SU-DHL-6 (cell line): ENCODE results near the gene CYTH1.

ENCODE experiments used
- H2AFZ ChIP-seq: fragments of 200-600 bp; sonication (generic); 2 replicates; pipeline ENCODE4 v1.6.1; 2014; ENCODE audit warnings: low read depth, mild to moderate bottlenecking, moderate library complexity, mixed read lengths, antibody characterized with exemption, low read length; ENCODE audit not compliant: severe bottlenecking
- H3F3A ChIP-seq: fragments of 200-600 bp; shearing (Covaris generic); 2 replicates; pipeline ENCODE4 v1.6.0; 2016; ENCODE audit warnings: antibody characterized with exemption, mild to moderate bottlenecking; ENCODE audit not compliant: insufficient read depth
- H3K27ac ChIP-seq: fragments of 200-600 bp; sonication (generic); 2 replicates; pipeline ENCODE4 v1.5.1; 2016; ENCODE audit warnings: low read depth, mild to moderate bottlenecking, low read length, moderate library complexity, mixed read lengths
- H3K27me3 ChIP-seq: fragments of 200-600 bp; sonication (generic), shearing (Covaris generic); 2 replicates; pipeline ENCODE4 v1.6.0; 2014; ENCODE audit warnings: mild to moderate bottlenecking, low read length
- H3K36me3 ChIP-seq: fragments of 200-600 bp; sonication (generic); 2 replicates; pipeline ENCODE4 v1.6.1; 2014; ENCODE audit warnings: mild to moderate bottlenecking, low read length, mixed read lengths
- H3K4me2 ChIP-seq: fragments of 300-600, 200-600 bp; shearing (Covaris generic), sonication (generic); 2 replicates; pipeline ENCODE4 v1.6.0; 2014; ENCODE audit warnings: low read length, low read depth, mild to moderate bottlenecking; ENCODE audit not compliant: poor library complexity, severe bottlenecking
- H3K4me3 ChIP-seq: fragments of 200-600 bp; sonication (generic); 2 replicates; pipeline ENCODE4 v1.5.1; 2014; ENCODE audit warnings: antibody characterized with exemption, low read length, mild to moderate bottlenecking, mixed read lengths; ENCODE audit not compliant: insufficient read depth, poor library complexity, severe bottlenecking
- H3K79me2 ChIP-seq: fragments of 200-600 bp; sonication (generic); 2 replicates; pipeline ENCODE4 v1.6.1; 2014; ENCODE audit warnings: mild to moderate bottlenecking, low read length, moderate library complexity; ENCODE audit not compliant: insufficient read depth
- H3K9ac ChIP-seq: fragments of 200-600 bp; sonication (generic); 2 replicates; pipeline ENCODE4 v1.7.0; 2014; ENCODE audit warnings: mild to moderate bottlenecking, low read length
- H3K9me2 ChIP-seq: fragments of 200-600 bp; sonication (generic); replicated peaks from 2 replicates; pipeline ENCODE4 v1.6.1; 2014; ENCODE audit warnings: low read length; ENCODE audit not compliant: insufficient read depth
- H3K9me3 ChIP-seq: fragments of 200-600 bp; sonication (generic); 2 replicates; pipeline ENCODE4 v1.6.1; 2014; ENCODE audit warnings: low read length, mixed read lengths; ENCODE audit not compliant: insufficient read depth
- H4K20me1 ChIP-seq: fragments of 200-600 bp; sonication (generic); 2 replicates; pipeline ENCODE4 v1.6.1; 2014; ENCODE audit warnings: low read depth, mild to moderate bottlenecking, antibody characterized with exemption, low read length, moderate library complexity, mixed read lengths
- EZH2phosphoT487 ChIP-seq: fragments of 200-600 bp; sonication (generic), shearing (Covaris generic); conservative IDR thresholded peaks from 2 replicates; pipeline ENCODE4 v1.6.1; 2018; ENCODE audit warnings: mild to moderate bottlenecking, antibody characterized with exemption, low read length, moderate library complexity, mixed read lengths
- TF ChIP-seq, protein P1 (sequence below): fragments of 200-600 bp; sonication (generic); IDR thresholded peaks from one replicate; pipeline ENCODE4 v1.5.1; 2017; ENCODE audit warnings: antibody characterized with exemption, mild to moderate bottlenecking, low read length, moderate library complexity; ENCODE audit not compliant: insufficient read depth, poor library complexity, severe bottlenecking

Gene CYTH1, protein sequence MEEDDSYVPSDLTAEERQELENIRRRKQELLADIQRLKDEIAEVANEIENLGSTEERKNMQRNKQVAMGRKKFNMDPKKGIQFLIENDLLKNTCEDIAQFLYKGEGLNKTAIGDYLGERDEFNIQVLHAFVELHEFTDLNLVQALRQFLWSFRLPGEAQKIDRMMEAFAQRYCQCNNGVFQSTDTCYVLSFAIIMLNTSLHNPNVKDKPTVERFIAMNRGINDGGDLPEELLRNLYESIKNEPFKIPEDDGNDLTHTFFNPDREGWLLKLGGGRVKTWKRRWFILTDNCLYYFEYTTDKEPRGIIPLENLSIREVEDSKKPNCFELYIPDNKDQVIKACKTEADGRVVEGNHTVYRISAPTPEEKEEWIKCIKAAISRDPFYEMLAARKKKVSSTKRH

DNA sequence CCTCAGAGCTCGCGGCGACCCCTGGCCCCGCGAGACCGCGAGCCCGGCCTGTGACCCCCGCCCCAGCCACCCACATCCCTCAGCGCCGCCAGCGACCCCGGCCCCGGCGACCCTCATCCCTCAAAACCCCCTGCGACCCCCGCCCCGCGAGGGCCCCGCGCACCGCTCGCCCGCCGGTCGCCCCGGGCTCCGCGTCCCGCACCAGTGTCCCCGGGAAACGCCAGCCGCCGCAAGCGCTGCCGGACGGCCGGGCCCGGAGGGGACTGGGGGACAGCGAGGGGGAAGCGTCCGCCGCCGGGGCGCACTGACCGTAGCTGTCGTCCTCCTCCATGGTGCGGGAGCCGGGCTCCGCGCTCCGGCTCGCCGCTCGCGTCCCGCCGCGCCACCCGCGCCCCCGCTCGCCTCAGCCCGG is at the start of gene CYTH1:
Gene CYTH1 (minus strand): TSS at position 381 of the 412 bp plus-strand sequence. CDS start 50 bp downstream, at position 331.
- peaks cover 29% of the 10 kb centered on the region for H3K79me2 ChIP-seq
- no peaks in the 10 kb centered on the region for H3K36me3 ChIP-seq
- H3K9me3 ChIP-seq = no peaks in the 10 kb centered on the region
- peak within 1 kb of the TSS; percentile 97 for H3K4me3 ChIP-seq
- H2AFZ ChIP-seq = peak within 1 kb of the TSS; percentile 47
- H3K27me3 ChIP-seq = no peaks in the 10 kb centered on the region
- H4K20me1 ChIP-seq = no peaks in the 10 kb centered on the region; the same call in 1 of the 2 replicates
- no peaks in the 10 kb centered on the region for H3K9me2 ChIP-seq
- no peak for TF ChIP-seq EZH2phosphoT487
- TF ChIP-seq, protein P1, sequence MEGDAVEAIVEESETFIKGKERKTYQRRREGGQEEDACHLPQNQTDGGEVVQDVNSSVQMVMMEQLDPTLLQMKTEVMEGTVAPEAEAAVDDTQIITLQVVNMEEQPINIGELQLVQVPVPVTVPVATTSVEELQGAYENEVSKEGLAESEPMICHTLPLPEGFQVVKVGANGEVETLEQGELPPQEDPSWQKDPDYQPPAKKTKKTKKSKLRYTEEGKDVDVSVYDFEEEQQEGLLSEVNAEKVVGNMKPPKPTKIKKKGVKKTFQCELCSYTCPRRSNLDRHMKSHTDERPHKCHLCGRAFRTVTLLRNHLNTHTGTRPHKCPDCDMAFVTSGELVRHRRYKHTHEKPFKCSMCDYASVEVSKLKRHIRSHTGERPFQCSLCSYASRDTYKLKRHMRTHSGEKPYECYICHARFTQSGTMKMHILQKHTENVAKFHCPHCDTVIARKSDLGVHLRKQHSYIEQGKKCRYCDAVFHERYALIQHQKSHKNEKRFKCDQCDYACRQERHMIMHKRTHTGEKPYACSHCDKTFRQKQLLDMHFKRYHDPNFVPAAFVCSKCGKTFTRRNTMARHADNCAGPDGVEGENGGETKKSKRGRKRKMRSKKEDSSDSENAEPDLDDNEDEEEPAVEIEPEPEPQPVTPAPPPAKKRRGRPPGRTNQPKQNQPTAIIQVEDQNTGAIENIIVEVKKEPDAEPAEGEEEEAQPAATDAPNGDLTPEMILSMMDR = no peak
- peaks cover 19% of the 10 kb centered on the region for H3F3A ChIP-seq
- peak within 1 kb of the TSS; percentile 67 for H3K27ac ChIP-seq
- H3K9ac ChIP-seq = peak within 1 kb of the TSS; percentile 85
- H3K4me2 ChIP-seq = peak within 1 kb of the TSS; percentile 77

DNA sequence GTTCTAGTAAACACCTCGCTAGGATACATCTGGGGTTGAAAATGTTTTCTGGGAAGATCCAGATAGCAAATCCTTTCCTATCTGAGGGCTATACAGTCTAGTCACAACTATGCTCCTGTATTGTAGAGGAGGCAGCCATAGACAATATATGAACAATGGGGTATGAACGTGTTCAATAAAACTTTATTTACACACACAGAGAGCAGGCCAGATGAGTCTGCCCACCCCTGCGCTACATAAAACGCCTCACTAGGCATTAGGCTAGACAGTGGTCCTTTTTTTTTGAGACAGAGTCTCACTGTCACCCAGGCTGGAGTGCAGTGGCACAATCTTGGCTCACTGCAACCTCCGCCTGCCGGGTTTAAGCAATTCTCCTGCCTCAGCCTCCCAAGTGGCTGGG is 47.4 kb upstream of the CYTH1 start:
- H3K9ac ChIP-seq = no peak overlapping the region
- H2AFZ ChIP-seq = no peak overlapping the region
- H3K79me2 ChIP-seq = peaks cover 29% of the 10 kb centered on the region; the same call in 1 of the 2 replicates
- H3K36me3 ChIP-seq = peaks cover 23% of the 10 kb centered on the region; the same call in 1 of the 2 replicates
- H3F3A ChIP-seq = no peaks in the 10 kb centered on the region
- H3K9me3 ChIP-seq = no peaks in the 10 kb centered on the region
- no peaks in the 10 kb centered on the region for H3K9me2 ChIP-seq
- H3K4me2 ChIP-seq = no peak overlapping the region
- H3K27me3 ChIP-seq = no peaks in the 10 kb centered on the region
- no peak overlapping the region for H3K27ac ChIP-seq
- TF ChIP-seq, protein P1 = no peak
- no peak overlapping the region for H3K4me3 ChIP-seq
- H4K20me1 ChIP-seq = no peaks in the 10 kb centered on the region

DNA sequence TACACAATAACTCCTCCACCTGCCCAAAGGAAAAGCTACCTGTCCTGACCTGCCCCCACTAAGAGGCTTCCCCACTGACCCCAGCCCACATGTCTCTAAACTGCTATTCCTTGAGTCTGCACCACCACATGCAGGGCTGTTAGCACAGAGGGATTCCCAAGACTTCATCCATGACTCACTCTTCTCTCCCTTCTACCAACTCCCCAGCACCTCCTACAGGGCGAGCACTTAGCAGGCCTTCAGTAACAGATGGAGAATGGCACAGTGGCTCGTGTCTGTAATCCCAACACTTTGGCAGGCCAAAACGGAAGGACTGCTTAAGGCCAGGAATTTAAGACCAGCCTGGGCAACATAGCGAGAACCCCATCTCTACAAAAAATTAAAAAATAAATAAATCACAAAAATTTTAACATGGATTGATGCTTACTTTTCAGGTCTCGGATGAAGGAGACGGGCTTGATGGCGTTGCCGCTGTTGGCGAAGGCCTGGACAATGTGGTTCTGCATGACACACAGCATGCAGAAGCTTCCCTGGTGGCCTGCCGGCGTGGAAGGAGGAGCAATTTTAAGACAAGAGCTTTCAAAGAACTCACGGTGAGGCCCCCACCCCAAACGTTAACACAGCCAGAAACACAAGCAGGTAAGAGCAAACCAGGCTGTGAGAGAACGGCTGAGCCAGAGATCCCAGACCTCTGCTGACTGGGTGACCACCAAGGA is 46.6 kb upstream of the CYTH1 start:
- Histone ChIP-seq H3K27ac (no peak overlapping the region), H3K4me2 (no peak overlapping the region), H2AFZ (no peak overlapping the region), H3K9me3 (no peaks in the 10 kb centered on the region), H3F3A (no peaks in the 10 kb centered on the region), H3K9ac (no peak overlapping the region), H3K4me3 (no peak overlapping the region), H3K27me3 (no peaks in the 10 kb centered on the region), H3K36me3 (peaks cover 22% of the 10 kb centered on the region; the same call in 1 of the 2 replicates), H3K9me2 (no peaks in the 10 kb centered on the region), H4K20me1 (no peaks in the 10 kb centered on the region), H3K79me2 (peaks cover 29% of the 10 kb centered on the region; the same call in 1 of the 2 replicates)
- no peak for TF ChIP-seq EZH2phosphoT487
- TF ChIP-seq, protein P1 = no peak
